Measurements from ENCODE around the gene L2HGDH.

- no peak for TF ChIP-seq CTCF (IDR thresholded peaks at IDR 0.05)
- no peak for TF ChIP-seq POLR2A (IDR thresholded peaks at IDR 0.05)
Measured at GRCh38 chr14:50233166-50233950, 78.7 kb downstream of the L2HGDH start.
